GM12801 (cell line): ENCODE results near the gene ELN.

ENCODE experiments used
- CTCF ChIP-seq: IDR thresholded peaks from one replicate; pipeline ENCODE4 v1.5.1; 2011; ENCODE audit warnings: control low read depth; ENCODE audit not compliant: insufficient read length; ENCODE audit errors: extremely low read depth

ELN gene

DNA sequence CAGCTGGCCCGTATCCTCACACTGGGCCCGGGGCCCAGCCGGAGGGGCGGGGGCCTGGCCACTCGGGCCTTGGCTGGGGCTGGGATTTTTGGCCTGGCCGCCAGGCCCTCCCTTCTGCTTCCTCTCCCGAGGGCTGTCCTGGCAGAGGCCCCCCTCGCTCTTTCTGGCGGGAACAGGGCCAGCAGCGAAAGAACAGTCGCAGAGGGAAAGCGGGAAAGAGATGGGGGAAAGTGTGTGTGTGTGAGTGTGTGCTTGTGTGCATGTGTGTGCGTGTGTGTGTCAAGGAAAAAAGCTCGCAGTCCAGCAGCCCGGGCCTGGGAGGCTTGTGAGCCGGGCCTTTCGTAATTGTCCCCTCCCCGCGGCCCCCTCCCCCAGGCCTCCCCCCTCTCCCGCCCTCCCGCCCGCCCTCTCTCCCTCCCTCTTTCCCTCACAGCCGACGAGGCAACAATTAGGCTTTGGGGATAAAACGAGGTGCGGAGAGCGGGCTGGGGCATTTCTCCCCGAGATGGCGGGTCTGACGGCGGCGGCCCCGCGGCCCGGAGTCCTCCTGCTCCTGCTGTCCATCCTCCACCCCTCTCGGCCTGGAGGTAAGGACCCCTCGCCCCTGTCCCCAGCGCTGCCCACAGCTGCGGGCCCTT lies at the start of gene ELN:
ELN (plus strand) TSS at position 491 of the 638 bp plus-strand sequence; CDS start at position 506, 15 bp downstream.
- no peak for TF ChIP-seq CTCF

DNA sequence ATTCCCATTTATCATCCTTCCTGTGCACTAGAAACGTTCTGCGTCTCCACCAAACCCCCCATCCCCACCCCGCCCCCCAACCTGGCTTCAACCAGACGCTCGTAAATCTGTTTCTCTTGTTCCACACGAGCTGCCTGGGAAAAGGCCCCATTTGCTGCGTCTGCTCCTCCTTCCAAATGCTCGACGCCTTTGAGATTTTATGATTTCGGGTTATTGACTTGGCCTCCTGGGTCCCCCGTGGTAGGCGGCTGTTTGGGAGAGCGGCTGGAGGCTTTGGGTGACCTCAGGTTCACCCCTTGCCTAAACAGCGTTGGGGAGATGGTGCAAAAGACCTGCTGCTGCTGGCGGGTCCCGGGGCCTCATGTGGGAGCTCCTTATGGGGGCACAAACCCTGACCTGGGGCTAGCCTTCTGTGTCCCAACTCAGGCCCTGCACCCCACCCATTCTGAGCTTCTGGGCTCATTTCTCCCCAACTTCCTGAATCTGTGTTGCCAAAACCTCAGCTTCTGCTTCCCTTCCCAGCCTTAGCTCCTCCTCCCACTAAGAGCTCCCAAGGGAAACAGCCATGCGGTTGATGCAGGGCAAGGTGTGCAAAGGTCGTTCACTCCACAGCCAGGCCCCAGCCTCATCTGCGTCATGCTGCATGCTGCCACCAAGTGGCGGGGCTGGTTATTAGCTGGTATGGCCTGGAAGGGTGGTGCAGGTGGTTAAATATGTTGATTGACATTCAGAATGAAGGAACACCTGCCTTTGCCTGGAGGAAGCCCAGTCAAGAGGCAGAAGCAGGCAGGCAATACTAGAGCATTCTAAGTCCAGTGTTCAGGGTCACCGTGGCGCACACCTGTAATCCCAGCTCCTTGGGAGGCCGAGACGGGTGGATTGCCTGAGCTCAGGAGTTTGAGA lies 49.1 kb upstream of the ELN start:
- TF ChIP-seq CTCF: no peak

DNA sequence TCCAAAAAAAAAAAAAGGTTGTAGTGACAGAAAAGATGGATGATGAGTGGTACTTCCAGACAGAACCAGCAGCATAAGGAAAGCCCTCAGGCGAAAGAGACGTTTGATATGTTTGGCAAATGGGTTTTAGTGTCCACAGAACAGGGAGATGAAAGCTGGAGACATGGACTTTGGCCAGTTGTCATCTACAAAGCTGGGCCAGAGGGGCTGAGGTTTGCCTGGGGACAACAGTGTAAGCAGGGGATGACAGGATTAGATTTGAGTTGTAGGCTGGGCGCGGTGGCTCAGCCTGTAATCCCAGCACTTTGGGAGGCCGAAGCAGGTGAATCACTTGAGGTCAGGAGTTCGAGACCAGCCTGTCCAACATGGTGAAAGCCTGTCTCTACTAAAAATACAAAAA lies 47.8 kb upstream of the ELN start:
- TF ChIP-seq CTCF: no peak

- TF ChIP-seq CTCF: no peak
Observed at GRCh38 chr7:73981933-73982332, 46.0 kb upstream of the ELN start.

DNA sequence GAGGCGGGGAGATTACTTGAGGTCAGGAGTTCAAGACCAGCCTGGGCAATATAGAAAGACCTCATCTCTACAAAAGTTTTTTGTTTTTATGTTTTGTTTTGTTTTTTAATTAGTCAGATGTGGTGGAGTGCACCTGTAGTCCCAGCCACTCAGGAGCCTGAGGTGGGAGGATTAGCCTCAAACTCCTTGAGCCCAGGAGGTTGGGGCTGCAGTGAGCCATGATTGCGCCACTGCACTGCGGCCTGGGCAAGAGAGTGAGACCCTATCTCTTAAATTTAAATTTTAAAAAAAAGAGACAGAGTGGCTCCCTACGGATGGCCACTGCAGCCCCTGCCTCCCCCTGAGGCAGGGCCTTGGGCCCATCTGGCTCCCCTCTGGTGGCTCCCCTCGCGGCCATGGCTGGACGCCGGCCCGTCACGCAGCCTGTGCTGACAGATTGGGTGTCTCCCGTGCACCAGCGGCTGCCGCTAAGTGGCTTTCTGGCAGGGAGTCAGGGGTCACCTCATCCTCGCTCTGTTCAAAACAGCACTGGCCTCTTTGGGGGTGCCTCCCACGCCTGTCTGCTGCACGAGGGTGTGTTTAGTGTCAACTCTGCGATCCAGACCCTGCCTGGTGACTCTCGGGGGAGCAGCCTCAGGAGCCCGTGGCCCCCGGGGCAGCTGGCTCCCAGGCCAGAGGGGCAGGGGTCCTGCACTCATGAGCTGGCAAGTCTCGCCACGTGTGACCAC lies 44.4 kb upstream of the ELN start:
- no peak for TF ChIP-seq CTCF

DNA sequence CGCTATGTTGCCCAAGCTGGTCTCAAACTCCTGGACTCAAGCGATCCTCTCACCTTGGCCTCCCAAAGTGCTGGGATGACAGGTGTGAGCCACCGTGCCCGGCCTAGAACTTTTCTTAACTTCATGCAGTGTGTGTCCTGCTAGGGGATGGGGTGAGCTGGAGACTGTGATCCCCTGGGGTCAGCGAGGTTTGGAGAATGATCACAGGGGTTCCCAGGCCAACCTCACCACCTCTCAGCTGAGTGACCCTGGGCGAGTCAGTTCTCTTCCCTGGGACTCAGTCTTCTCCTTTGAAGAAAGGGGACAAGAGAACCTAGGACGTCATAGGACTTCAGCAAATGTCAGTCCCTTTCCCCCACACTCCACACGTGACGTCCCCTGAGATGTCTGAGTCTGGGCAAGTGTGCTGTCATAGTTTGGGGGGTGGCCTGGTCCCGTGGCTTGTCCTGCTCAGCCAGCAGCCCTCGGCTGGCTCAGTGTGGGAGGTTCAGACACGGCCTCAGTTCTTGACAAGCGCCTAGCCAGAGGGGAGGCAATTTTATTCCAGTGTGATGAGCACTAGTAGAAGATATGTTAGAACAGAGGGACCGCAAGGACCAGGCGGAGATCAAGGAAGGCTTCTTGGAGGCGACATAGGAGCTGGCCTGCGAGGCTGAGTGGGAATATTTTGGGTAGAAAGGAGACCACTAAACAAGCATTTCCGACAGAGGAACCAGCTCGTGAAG lies 43.3 kb upstream of the ELN start:
- no peak for TF ChIP-seq CTCF
